ENCODE results near the gene USP2.

The USP2 gene

GRCh38 chr11:119310682-119311052 is 70.8 kb downstream of the USP2 start:
- in situ Hi-C loops (cut with MboI; ENCODE audit: low sequenced_read_pairs) = no loop called here

GRCh38 chr11:119309953-119310681 is 71.4 kb downstream of the USP2 start:
- in situ Hi-C loops (cut with MboI; ENCODE audit: low sequenced_read_pairs) = no loop called here

- in situ Hi-C loops (cut with MboI; ENCODE audit: low sequenced_read_pairs) = no loop called here
These were observed 72.1 kb downstream of the USP2 start for GRCh38 chr11:119309411-119309810.

GRCh38 chr11:119307974-119308373 is 73.5 kb downstream of the USP2 start:
- in situ Hi-C loops (cut with MboI; ENCODE audit: low sequenced_read_pairs) = no loop called here

- in situ Hi-C loops (cut with MboI; ENCODE audit: low sequenced_read_pairs) = no loop called here
These were observed 74.3 kb downstream of the USP2 start for GRCh38 chr11:119307219-119307618.

GRCh38 chr11:119306373-119306890 is 75.1 kb downstream of the USP2 start:
- in situ Hi-C loops (cut with MboI; ENCODE audit: low sequenced_read_pairs) = no loop called here

- in situ Hi-C loops (cut with MboI; ENCODE audit: low sequenced_read_pairs) = no loop called here
These were observed 75.7 kb downstream of the USP2 start for GRCh38 chr11:119305556-119306372.
